HepG2 (cell line): ENCODE measurements around the gene CUL9. TPM values are rescaled to one million over a fixed set of nuclear protein-coding genes. Genes with fewer than 3 reads are reported as not detected.

Experiments
- ATF5 ChIP-seq: sonication (generic); formaldehyde crosslinking; IDR thresholded peaks from 2 replicates; pipeline ENCODE4 v1.4.0; 2020; ENCODE audit warnings: mild to moderate bottlenecking, low read depth, missing genetic modification reagents
- ATF7-NPFF ChIP-seq: sonication (generic); formaldehyde crosslinking; IDR thresholded peaks from 2 replicates; pipeline ENCODE4 v1.8.1; 2023; ENCODE audit warnings: mild to moderate bottlenecking, low read depth, missing genetic modification reagents, moderate library complexity
- BORCS8-MEF2B ChIP-seq: sonication (generic); formaldehyde crosslinking; IDR thresholded peaks from 2 replicates; pipeline ENCODE4 v1.8.0; 2022; ENCODE audit warnings: mild to moderate bottlenecking, missing genetic modification reagents
- BRF2 ChIP-seq: sonication (generic); formaldehyde crosslinking; IDR thresholded peaks from 2 replicates; pipeline ENCODE4 v1.8.1; 2022; ENCODE audit warnings: mild to moderate bottlenecking, missing genetic modification reagents
- ELF3 ChIP-seq: IDR thresholded peaks from 2 replicates; pipeline ENCODE4 v1.6.1; 2016; ENCODE audit warnings: missing genetic modification reagents, missing compliant biosample characterization
- GATAD1 ChIP-seq: IDR thresholded peaks from 2 replicates; pipeline ENCODE4 v1.6.1; 2016; ENCODE audit warnings: missing genetic modification reagents, missing compliant biosample characterization
- MED13 ChIP-seq: sonication (generic); formaldehyde crosslinking; IDR thresholded peaks from 2 replicates; pipeline ENCODE4 v1.5.0; 2020; ENCODE audit warnings: missing genetic modification reagents
- MTA3 ChIP-seq: sonication (generic); formaldehyde crosslinking; IDR thresholded peaks from 2 replicates; pipeline ENCODE4 v1.4.0; 2020; ENCODE audit warnings: missing genetic modification reagents
- SIX4 ChIP-seq: sonication (generic); formaldehyde crosslinking; IDR thresholded peaks from 2 replicates; pipeline ENCODE4 v1.4.0; 2020; ENCODE audit warnings: missing genetic modification reagents
- SMARCC2 ChIP-seq: fragments of 450-650 bp; IDR thresholded peaks from 2 replicates; pipeline ENCODE4 v1.6.1; 2017; ENCODE audit warnings: antibody characterized with exemption, mild to moderate bottlenecking
- SRSF9 ChIP-seq: fragments of 200-400 bp; formaldehyde crosslinking; IDR thresholded peaks from 2 replicates; pipeline ENCODE4 v1.6.1; 2018; ENCODE audit warnings: borderline replicate concordance, mild to moderate bottlenecking, low read depth, low read length; ENCODE audit not compliant: insufficient read depth, poor library complexity, severe bottlenecking
- TFDP1 ChIP-seq: IDR thresholded peaks from 2 replicates; pipeline ENCODE4 v1.6.1; 2016; ENCODE audit warnings: missing compliant biosample characterization, missing genetic modification reagents, borderline replicate concordance
- TSC22D2 ChIP-seq: sonication (generic); formaldehyde crosslinking; IDR thresholded peaks from 2 replicates; pipeline ENCODE4 v1.5.1; 2020; ENCODE audit warnings: missing genetic modification reagents, mild to moderate bottlenecking, borderline replicate concordance
- ZBTB33 ChIP-seq: sonication (generic); formaldehyde crosslinking; IDR thresholded peaks from 2 replicates; pipeline ENCODE4 v1.4.0; 2020; ENCODE audit warnings: missing genetic modification reagents
- ZFAT ChIP-seq: sonication (generic); formaldehyde crosslinking; conservative IDR thresholded peaks from 2 replicates; pipeline ENCODE4 v1.8.1; 2023; ENCODE audit warnings: missing genetic modification reagents, inconsistent platforms
- ZNF496 ChIP-seq: sonication (generic); formaldehyde crosslinking; IDR thresholded peaks from 2 replicates; pipeline ENCODE4 v1.8.1; 2023; ENCODE audit warnings: mild to moderate bottlenecking, moderate library complexity, missing genetic modification reagents; ENCODE audit not compliant: insufficient replicate concordance
- ZNF607 ChIP-seq: sonication (generic); formaldehyde crosslinking; IDR thresholded peaks from 2 replicates; pipeline ENCODE4 v1.5.1; 2020; ENCODE audit warnings: missing genetic modification reagents, mild to moderate bottlenecking, borderline replicate concordance
- ZNF800 ChIP-seq: sonication (generic); formaldehyde crosslinking; IDR thresholded peaks from 2 replicates; pipeline ENCODE4 v1.4.0; 2020; ENCODE audit warnings: missing genetic modification reagents
- ZUFSP ChIP-seq: sonication (generic); formaldehyde crosslinking; IDR thresholded peaks from 2 replicates; pipeline ENCODE4 v1.9.0; 2021; ENCODE audit warnings: missing genetic modification reagents, mild to moderate bottlenecking, borderline replicate concordance
- polyA plus RNA-seq, 8 experiments: library from polyadenylated mRNA; depleted of rRNA in 3 of 8; stranded (reverse) in 7 of 8; unstranded in 1 of 8; fragments of >200 nt; fragmentation: Illumina TruSeq in 4 of 8; extraction: Trizol in 4 of 8; gene quantifications; 2 replicates each; pipeline versions ENCODE4 v1.2.1 to v1.2.3, GENCODE V29; 2011 to 2016; ENCODE audit warnings: low read depth in 4 of 8, missing spikeins in 1 of 8, mixed read lengths in 1 of 8; ENCODE audit not compliant: insufficient read depth in 1 of 8
- total RNA-seq, 5 experiments: library from RNA; depleted of rRNA; stranded (reverse); fragments of >200 nt; fragmentation: Illumina TruSeq; extraction: Trizol; gene quantifications; 2 replicates each; pipeline ENCODE4 v1.2.3, GENCODE V29; 2016; ENCODE audit warnings: low read depth in 1 of 5

The CUL9 gene
- total and polyA plus RNA-seq, 2 of the 13 experiments (the other 11 are each of a cell fraction or from before 2014, with no cell fraction given): 11.4 to 13.7 TPM

- no peak for TF ChIP-seq ZNF496 (CRISPR knock-in tag)
- TF ChIP-seq ATF7-NPFF (CRISPR knock-in tag): peak; percentile 100
- TF ChIP-seq ELF3 (CRISPR knock-in tag): peak; percentile 99
- peak; percentile 97 for TF ChIP-seq TSC22D2 (CRISPR knock-in tag)
- no peak for TF ChIP-seq ZFAT (CRISPR knock-in tag)
- peak; percentile 77; the same call in 1 of the 2 replicates for TF ChIP-seq ZNF800 (CRISPR knock-in tag)
- peak; percentile 99 for TF ChIP-seq BORCS8-MEF2B (CRISPR knock-in tag)
- peak; percentile 86 for TF ChIP-seq GATAD1 (CRISPR knock-in tag)
- TF ChIP-seq ZUFSP (CRISPR knock-in tag): no peak
- TF ChIP-seq ZBTB33 (CRISPR knock-in tag): peak; percentile 97
- TF ChIP-seq SMARCC2: 0 out of 2 replicates have a peak, but pooled peaks have one; percentile 12
- peak; percentile 97 for TF ChIP-seq TFDP1 (CRISPR knock-in tag)
- TF ChIP-seq SIX4 (CRISPR knock-in tag): peak; percentile 94
- TF ChIP-seq MED13 (CRISPR knock-in tag): peak; percentile 99
- peak; percentile 98 for TF ChIP-seq BRF2
- TF ChIP-seq SRSF9: no peak
- TF ChIP-seq ZNF607 (CRISPR knock-in tag): peak; percentile 99
- peak; percentile 74; the same call in 1 of the 2 replicates for TF ChIP-seq ATF5 (CRISPR knock-in tag)
- TF ChIP-seq MTA3: no peak
Observed at GRCh38 chr6:43267619-43268354, 85.8 kb downstream of the CUL9 start (continued).
